Stimulated activated CD8-positive, alpha-beta memory T cell treated with anti-CD3 and anti-CD28 coated beads, Interleukin-4, amount 100 ng/mL, for 4 hours (primary cell): ENCODE results near the gene CKMT2.
"Not testable (repeated sequence)": the region's sequence is repeated elsewhere in the genome, so short reads cannot be mapped to it uniquely, and the experiment has no call there.

Source experiments
- DNase-seq, 2 donors: peaks; one replicate each; pipeline ENCODE4 v3.0.0-alpha.2; 2020; ENCODE audit warnings: low read depth in 2 of 2, low spot score in 1 of 2

The CKMT2 gene

GRCh38 chr5:81249240-81249639 lies 16.1 kb downstream of the CKMT2 start:
- no peak for DNase-seq

GRCh38 chr5:81250004-81250403 lies 16.9 kb downstream of the CKMT2 start:
- DNase-seq: no peak

- no peak for DNase-seq
Measured at GRCh38 chr5:81251922-81252321, 18.8 kb downstream of the CKMT2 start.

- no peak for DNase-seq
Measured at GRCh38 chr5:81252904-81253303, 19.8 kb downstream of the CKMT2 start.

GRCh38 chr5:81253875-81254274 lies 20.8 kb downstream of the CKMT2 start:
- DNase-seq: no peak

GRCh38 chr5:81254886-81255559 lies 21.9 kb downstream of the CKMT2 start:
- no peak for DNase-seq

- DNase-seq: no peak
Measured at GRCh38 chr5:81256766-81257165, 23.6 kb downstream of the CKMT2 start.

GRCh38 chr5:81262796-81263195 lies 29.7 kb downstream of the CKMT2 start:
- not testable (repeated sequence) for DNase-seq

GRCh38 chr5:81265101-81265500 lies 32.0 kb downstream of the CKMT2 start:
- DNase-seq: no peak

GRCh38 chr5:81268521-81269196 lies 35.5 kb downstream of the CKMT2 start:
- DNase-seq: no peak

- DNase-seq: no peak
Measured at GRCh38 chr5:81269751-81270393, 36.8 kb downstream of the CKMT2 start.

GRCh38 chr5:81270394-81271027 lies 37.4 kb downstream of the CKMT2 start:
- not testable (repeated sequence) for DNase-seq

GRCh38 chr5:81283976-81284375 lies 50.9 kb downstream of the CKMT2 start:
- DNase-seq: no peak

GRCh38 chr5:81286059-81286617 lies 53.0 kb downstream of the CKMT2 start:
- DNase-seq: no peak

GRCh38 chr5:81288021-81288433 lies 54.9 kb downstream of the CKMT2 start:
- DNase-seq: no peak

GRCh38 chr5:81290146-81290545 lies 57.0 kb downstream of the CKMT2 start:
- DNase-seq: no peak

GRCh38 chr5:81292130-81292529 lies 59.0 kb downstream of the CKMT2 start:
- DNase-seq: no peak

GRCh38 chr5:81294021-81294420 lies 60.9 kb downstream of the CKMT2 start:
- DNase-seq: not testable (repeated sequence)

- no peak for DNase-seq
Measured at GRCh38 chr5:81297531-81297930, 64.4 kb downstream of the CKMT2 start.

GRCh38 chr5:81300921-81301270 lies 67.8 kb downstream of the CKMT2 start:
- no peak for DNase-seq

GRCh38 chr5:81301271-81302015 lies 68.3 kb downstream of the CKMT2 start, which contains the start of gene ZCCHC9:
ZCCHC9 (plus strand) TSS chr5:81301587; CDS start chr5:81304758, 3,171 bp downstream.
- peak; percentile 81 to 88 for DNase-seq
